Measurements from ENCODE around the gene TMEM208.

DNA sequence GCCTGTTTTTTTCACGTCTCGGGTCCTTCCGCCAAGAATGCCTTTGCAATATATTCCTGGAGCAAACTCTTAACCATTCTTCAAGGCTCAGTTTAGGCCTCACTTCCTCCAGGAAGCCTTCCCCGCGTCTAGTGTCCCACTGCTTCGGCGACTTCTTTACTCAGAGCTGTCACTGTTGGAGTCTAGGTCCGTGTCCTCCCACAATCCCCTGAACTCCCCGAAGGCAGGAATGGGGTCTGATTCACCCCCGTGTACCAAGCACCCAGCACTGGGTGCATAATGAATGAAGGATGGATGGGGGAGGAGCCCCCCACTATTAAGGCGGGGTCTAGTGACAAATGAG is 43.7 kb upstream of the TMEM208 start:
- no peak for TF ChIP-seq POLR2A (IDR thresholded peaks at IDR 0.05)
- no peak for TF ChIP-seq CTCF (IDR thresholded peaks at IDR 0.05)

Measured in right lobe of liver (tissue), 4 donors.